ENCODE results near the gene ATP11A. TPM values are rescaled to one million over a fixed set of nuclear protein-coding genes. Genes with fewer than 3 reads are reported as not detected.
"Not testable (repeated sequence)": the region's sequence is repeated elsewhere in the genome, so short reads cannot be mapped to it uniquely, and the experiment has no call there.

ATP11A gene
- total RNA-seq, 1 experiment from 2014 or later: 65.3 TPM

DNA sequence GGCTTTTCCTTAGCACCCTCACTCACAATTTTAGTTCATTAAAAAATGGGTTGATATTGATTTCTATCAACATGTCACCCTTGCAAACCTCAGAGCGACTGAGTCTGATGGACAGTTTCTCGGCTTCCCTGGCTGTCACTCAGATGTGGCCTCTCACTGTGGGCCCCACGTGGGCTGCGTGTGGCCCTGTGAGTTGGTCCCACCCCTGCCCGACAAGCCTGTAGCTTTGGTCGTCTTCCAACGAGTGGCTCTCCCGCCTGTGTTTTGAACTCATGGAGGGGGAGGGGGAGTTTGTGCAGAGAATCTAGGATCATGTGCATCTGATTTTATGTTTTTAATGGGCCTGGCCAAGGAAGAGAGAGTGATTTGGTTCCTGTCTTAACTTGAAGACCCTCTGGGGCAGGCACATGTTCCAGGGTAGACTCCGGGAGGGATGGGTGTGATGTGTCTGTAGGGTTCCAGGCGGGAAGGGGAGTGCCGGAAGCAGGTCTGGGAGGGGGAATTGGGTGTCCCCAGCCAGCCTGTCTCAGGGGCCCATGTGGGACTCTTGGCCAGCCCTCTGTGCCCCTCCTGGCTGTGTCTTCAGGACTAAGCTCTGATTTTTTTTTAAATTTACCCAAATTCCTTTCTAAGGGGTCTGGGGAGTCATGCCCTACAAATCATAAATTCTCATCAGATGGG is 18.9 kb downstream of the ATP11A start:
- H3K27ac ChIP-seq (ENCODE audit: insufficient read length, low read depth, low read length): no peak overlapping the region
- H3K79me1 ChIP-seq (ENCODE audit: insufficient read depth, low read depth, low read length, poor library complexity, severe bottlenecking): no peaks in the 10 kb centered on the region
- H3K4me1 Mint-ChIP-seq: peaks cover 72 to 79% of the 10 kb centered on the region in 2 experiments
- TF ChIP-seq CTCF (conservative IDR thresholded peaks at IDR 0.05): no peak
- no peak overlapping the region for H4K8ac ChIP-seq (replicated peaks; ENCODE audit: insufficient read length, low read depth, low read length)
- H3K18ac ChIP-seq (ENCODE audit: insufficient read length, low read depth, low read length): no peak overlapping the region
- H4K5ac ChIP-seq (ENCODE audit: insufficient read length, low read depth, low read length): no peak overlapping the region
- H2BK15ac ChIP-seq (ENCODE audit: low read depth, low read length): no peak overlapping the region
- no peaks in the 10 kb centered on the region; the same call in 1 of the 2 replicates for H3K27me3 Mint-ChIP-seq (ENCODE audit: low read depth)
- no CpG with 5 or more reads among the region's 11 CpGs for WGBS (ENCODE audit: extremely low coverage, insufficient read length, low lambda C conversion rate)
- peaks cover 0 to 6% (median 5%) of the 10 kb centered on the region in 3 experiments; a peak in 5 of 7 replicates for H3K36me3 Mint-ChIP-seq (ENCODE audit: insufficient read depth in 1 of 3, low read depth in 3 of 3)
- no peak overlapping the region for H3T11ph ChIP-seq (ENCODE audit: low read length)
- H3K27ac Mint-ChIP-seq: peak overlapping the region; percentile 49 to 90 (median 84); a peak in 5 of 7 replicates
- no peak overlapping the region for H3K9ac ChIP-seq (ENCODE audit: extremely low read depth, insufficient read length, low read length)
- H3K14ac ChIP-seq (ENCODE audit: insufficient read depth, low read length): no peak overlapping the region; the same call in 1 of the 2 replicates
- H3K4ac ChIP-seq (ENCODE audit: low read depth, low read length): no peak overlapping the region
- H3K23ac ChIP-seq (ENCODE audit: insufficient read length, low read depth, low read length): no peak overlapping the region
- no peak for DNase-seq
- peaks cover 15% of the 10 kb centered on the region; the same call in 1 of the 2 replicates for H3K4me1 ChIP-seq (ENCODE audit: insufficient read depth, low read length)
- no peaks in the 10 kb centered on the region for H4K20me1 ChIP-seq (ENCODE audit: control insufficient read depth, insufficient read depth, insufficient read length)
- H4K91ac ChIP-seq (ENCODE audit: insufficient read length, low read depth, low read length): no peak overlapping the region
- peaks cover 5% of the 10 kb centered on the region; the same call in 1 of the 2 replicates for H3K79me2 ChIP-seq (ENCODE audit: insufficient read depth, low read length)
- H2BK120ac ChIP-seq (ENCODE audit: low read depth, low read length, poor library complexity, severe bottlenecking): no peak overlapping the region
- no peak overlapping the region for H2AK5ac ChIP-seq (ENCODE audit: insufficient read length, low read length)
- H3K9me3 ChIP-seq (ENCODE audit: control insufficient read depth, low read depth, low read length): no peaks in the 10 kb centered on the region
- H3K23me2 ChIP-seq (ENCODE audit: insufficient read length, low read depth, low read length, poor library complexity, severe bottlenecking): peaks cover 3% of the 10 kb centered on the region
- no peak overlapping the region for H3K4me2 ChIP-seq (ENCODE audit: insufficient read depth, insufficient read length, low read length)
- no peaks in the 10 kb centered on the region for H3K27me3 ChIP-seq (ENCODE audit: insufficient read depth, low read length)
- no peak overlapping the region for H3K4me3 Mint-ChIP-seq
- H2BK20ac ChIP-seq (ENCODE audit: low read depth, low read length, poor library complexity, severe bottlenecking): no peak overlapping the region
- no peaks in the 10 kb centered on the region for H3K9me3 Mint-ChIP-seq
- no peak overlapping the region for H2BK5ac ChIP-seq (ENCODE audit: insufficient read length, low read length)
- H2BK12ac ChIP-seq (ENCODE audit: insufficient read length, low read depth, low read length): no peak overlapping the region
- H2AFZ ChIP-seq (ENCODE audit: low read length): no peak overlapping the region
- H3K56ac ChIP-seq (ENCODE audit: insufficient read length, low read depth, low read length): no peak overlapping the region

DNA sequence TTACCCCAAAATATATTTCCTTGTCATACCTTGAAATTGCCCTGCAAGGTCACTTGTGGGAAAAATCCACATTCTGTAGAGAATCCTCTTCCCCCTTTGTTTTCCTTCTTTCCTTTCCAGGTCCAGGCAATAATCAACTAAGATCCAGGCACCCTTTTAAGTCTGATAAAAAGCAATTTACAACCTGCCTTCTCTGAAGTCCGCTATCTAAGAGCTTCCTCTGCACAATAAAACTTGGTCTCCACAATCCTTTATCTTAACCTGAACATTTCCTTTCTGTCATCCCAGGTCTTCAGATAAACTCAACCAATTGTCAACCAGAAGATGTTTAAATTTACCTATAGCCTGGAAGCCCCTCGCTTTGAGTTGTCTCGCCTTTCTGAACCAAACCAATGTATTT is 19.5 kb downstream of the ATP11A start:
- not testable (repeated sequence) for DNase-seq; H3K79me2 ChIP-seq (ENCODE audit: insufficient read depth, low read length); H4K20me1 ChIP-seq (ENCODE audit: control insufficient read depth, insufficient read depth, insufficient read length); H2BK5ac ChIP-seq (ENCODE audit: insufficient read length, low read length); H3K23me2 ChIP-seq (ENCODE audit: insufficient read length, low read depth, low read length, poor library complexity, severe bottlenecking); H4K91ac ChIP-seq (ENCODE audit: insufficient read length, low read depth, low read length); H3K18ac ChIP-seq (ENCODE audit: insufficient read length, low read depth, low read length); H3K4me3 Mint-ChIP-seq; H3K9me3 Mint-ChIP-seq; H2BK15ac ChIP-seq (ENCODE audit: low read depth, low read length); H3K4me2 ChIP-seq (ENCODE audit: insufficient read depth, insufficient read length, low read length); H4K5ac ChIP-seq (ENCODE audit: insufficient read length, low read depth, low read length); H3K23ac ChIP-seq (ENCODE audit: insufficient read length, low read depth, low read length); H2AFZ ChIP-seq (ENCODE audit: low read length); H3K14ac ChIP-seq (ENCODE audit: insufficient read depth, low read length); H3K9me3 ChIP-seq (ENCODE audit: control insufficient read depth, low read depth, low read length); H2AK5ac ChIP-seq (ENCODE audit: insufficient read length, low read length); H3K9ac ChIP-seq (ENCODE audit: extremely low read depth, insufficient read length, low read length); H2BK20ac ChIP-seq (ENCODE audit: low read depth, low read length, poor library complexity, severe bottlenecking); H2BK120ac ChIP-seq (ENCODE audit: low read depth, low read length, poor library complexity, severe bottlenecking); H3T11ph ChIP-seq (ENCODE audit: low read length); H3K79me1 ChIP-seq (ENCODE audit: insufficient read depth, low read depth, low read length, poor library complexity, severe bottlenecking); H2BK12ac ChIP-seq (ENCODE audit: insufficient read length, low read depth, low read length); H3K27ac ChIP-seq (ENCODE audit: insufficient read length, low read depth, low read length); H3K27me3 ChIP-seq (ENCODE audit: insufficient read depth, low read length); H4K8ac ChIP-seq (replicated peaks; ENCODE audit: insufficient read length, low read depth, low read length); H3K56ac ChIP-seq (ENCODE audit: insufficient read length, low read depth, low read length); H3K4ac ChIP-seq (ENCODE audit: low read depth, low read length); H3K27me3 Mint-ChIP-seq (ENCODE audit: low read depth)
- peak overlapping the region in 1 of 3 experiments; percentile 85; a peak in 2 of 7 replicates for H3K27ac Mint-ChIP-seq
- H3K4me1 Mint-ChIP-seq: peaks cover 69 to 78% of the 10 kb centered on the region in 2 experiments
- WGBS (ENCODE audit: extremely low coverage, insufficient read length, low lambda C conversion rate): no CpG with 5 or more reads among the region's 3 CpGs
- peaks cover 11% of the 10 kb centered on the region; the same call in 1 of the 2 replicates for H3K4me1 ChIP-seq (ENCODE audit: insufficient read depth, low read length)
- peaks cover 1 to 11% (median 5%) of the 10 kb centered on the region in 3 experiments; a peak in 6 of 7 replicates for H3K36me3 Mint-ChIP-seq (ENCODE audit: insufficient read depth in 1 of 3, low read depth in 3 of 3)

All from H9 (cell line).